Stimulated activated CD8-positive, alpha-beta memory T cell treated with anti-CD3 and anti-CD28 coated beads, Interleukin-12 subunit alpha, Interleukin-12 subunit beta, amount 100 ng/mL, for 4 hours (primary cell): ENCODE data around the gene GALNT7.
"Not testable (repeated sequence)": the region's sequence is repeated elsewhere in the genome, so short reads cannot be mapped to it uniquely, and the experiment has no call there.

ENCODE experiments used
- DNase-seq: peaks from one replicate; pipeline ENCODE4 v3.0.0-alpha.2; 2020; ENCODE audit warnings: low read depth

The GALNT7 gene

GRCh38 chr4:173199553-173199952 lies 30.9 kb downstream of the GALNT7 start:
- no peak for DNase-seq

- DNase-seq: no peak
Observed at GRCh38 chr4:173200103-173200884, 31.7 kb downstream of the GALNT7 start.

- DNase-seq: no peak
Observed at GRCh38 chr4:173202395-173202794, 33.8 kb downstream of the GALNT7 start.

GRCh38 chr4:173205656-173206055 lies 37.0 kb downstream of the GALNT7 start:
- no peak for DNase-seq

- DNase-seq: no peak
Observed at GRCh38 chr4:173208420-173208819, 39.8 kb downstream of the GALNT7 start.

- no peak for DNase-seq
Observed at GRCh38 chr4:173211222-173211621, 42.6 kb downstream of the GALNT7 start.

- no peak for DNase-seq
Observed at GRCh38 chr4:173211838-173212237, 43.2 kb downstream of the GALNT7 start.

- no peak for DNase-seq
Observed at GRCh38 chr4:173212379-173212778, 43.8 kb downstream of the GALNT7 start.

- DNase-seq: no peak
Observed at GRCh38 chr4:173213296-173213695, 44.7 kb downstream of the GALNT7 start.

GRCh38 chr4:173214231-173214630 lies 45.6 kb downstream of the GALNT7 start:
- DNase-seq: no peak

- DNase-seq: no peak
Observed at GRCh38 chr4:173214661-173215060, 46.0 kb downstream of the GALNT7 start.

- DNase-seq: no peak
Observed at GRCh38 chr4:173217075-173217474, 48.5 kb downstream of the GALNT7 start.

- no peak for DNase-seq
Observed at GRCh38 chr4:173217727-173218126, 49.1 kb downstream of the GALNT7 start.

- DNase-seq: no peak
Observed at GRCh38 chr4:173218411-173219125, 50.0 kb downstream of the GALNT7 start.

GRCh38 chr4:173219126-173219437 lies 50.5 kb downstream of the GALNT7 start:
- DNase-seq: not testable (repeated sequence)

GRCh38 chr4:173223743-173224142 lies 55.1 kb downstream of the GALNT7 start:
- DNase-seq: no peak

GRCh38 chr4:173226401-173226888 lies 57.8 kb downstream of the GALNT7 start:
- DNase-seq: no peak

- DNase-seq: no peak
Observed at GRCh38 chr4:173227756-173228155, 59.1 kb downstream of the GALNT7 start.

- no peak for DNase-seq
Observed at GRCh38 chr4:173230062-173230461, 61.5 kb downstream of the GALNT7 start.

GRCh38 chr4:173231916-173232315 lies 63.3 kb downstream of the GALNT7 start:
- DNase-seq: no peak

- DNase-seq: no peak
Observed at GRCh38 chr4:173233857-173234256, 65.2 kb downstream of the GALNT7 start.

GRCh38 chr4:173235050-173235449 lies 66.4 kb downstream of the GALNT7 start:
- DNase-seq: no peak

GRCh38 chr4:173236301-173236700 lies 67.7 kb downstream of the GALNT7 start:
- DNase-seq: no peak

GRCh38 chr4:173237152-173237551 lies 68.5 kb downstream of the GALNT7 start:
- DNase-seq: no peak
